Activated CD8-positive, alpha-beta memory T cell treated with anti-CD3 and anti-CD28 coated beads, Interleukin-2, amount 10 ng/mL, durations not matched to agents 7 days and 5 days (primary cell): ENCODE results near the gene ORAI3. TPM values are rescaled to one million over a fixed set of nuclear protein-coding genes. Genes with fewer than 3 reads are reported as not detected.
A peak's percentile ranks its signal among the peaks of the same experiment; 100 is the strongest.

ENCODE experiments used
- ATAC-seq: fragments of 150-1000 bp; cut with Tn5 transposase; one replicate; pipeline ENCODE4 v1.10.0; 2021; ENCODE audit warnings: moderate library complexity
- CTCF ChIA-PET: fragments of 350-600 bp; sonication (Branson Sonifier 250); formaldehyde crosslinking; loops from one replicate; lab custom pipeline; 2021; ENCODE audit warnings: antibody characterized with exemption; lab: Charles Lee
- DNase-seq: peaks from one replicate; pipeline ENCODE4 v3.0.0-alpha.2; 2020
- H3K27ac Mint-ChIP-seq: one replicate; pipeline ENCODE4 v1.8.0; 2021; ENCODE audit warnings: mild to moderate bottlenecking, mixed read lengths
- H3K27me3 Mint-ChIP-seq: one replicate; pipeline ENCODE4 v1.8.0; 2021; ENCODE audit warnings: mixed read lengths
- H3K36me3 Mint-ChIP-seq: one replicate; pipeline ENCODE4 v1.8.0; 2021; ENCODE audit warnings: mild to moderate bottlenecking, mixed read lengths
- H3K4me1 Mint-ChIP-seq: one replicate; pipeline ENCODE4 v1.8.0; 2021; ENCODE audit warnings: mixed read lengths
- H3K4me3 Mint-ChIP-seq: one replicate; pipeline ENCODE4 v1.8.0; 2021; ENCODE audit warnings: mild to moderate bottlenecking, moderate library complexity, mixed read lengths
- H3K9me3 Mint-ChIP-seq: one replicate; pipeline ENCODE4 v1.8.0; 2022; ENCODE audit warnings: low read depth, mixed read lengths
- total RNA-seq, 2 experiments: library from RNA; stranded (reverse); gene quantifications; one replicate each; pipeline ENCODE4 v1.2.3, GENCODE V29; 2021

Gene ORAI3
- total RNA-seq, 2 experiments from 2014 or later: 19.5 to 20.5 TPM

- no peak for DNase-seq
- H3K4me1 Mint-ChIP-seq: peaks cover 15% of the 10 kb centered on the region
- no peaks in the 10 kb centered on the region for H3K27me3 Mint-ChIP-seq
- no peak for ATAC-seq
- peak overlapping the region; percentile 32 for H3K4me3 Mint-ChIP-seq
- H3K27ac Mint-ChIP-seq: peak overlapping the region; percentile 54
- CTCF ChIA-PET: interaction anchor here (0.6 to 7.0 kb wide), 28 partner anchors 9 to 883 kb away, joined by 3 to 97 read pairs (median 4); partner anchors contain the start of genes KAT8, VKORC1, ZNF646 and ZNF668
- H3K9me3 Mint-ChIP-seq: no peaks in the 10 kb centered on the region
- peaks cover 4% of the 10 kb centered on the region for H3K36me3 Mint-ChIP-seq
These were observed 36.7 kb downstream of the ORAI3 start for GRCh38 chr16:30985401-30986128.

- no peaks in the 10 kb centered on the region for H3K9me3 Mint-ChIP-seq
- no peak overlapping the region for H3K4me3 Mint-ChIP-seq
- ATAC-seq (no peak), DNase-seq (no peak)
- no peaks in the 10 kb centered on the region for H3K27me3 Mint-ChIP-seq
- CTCF ChIA-PET: interaction anchor here (0.6 to 7.0 kb wide), 21 partner anchors 8 to 883 kb away, joined by 3 to 97 read pairs (median 4); partner anchors contain the start of genes KAT8, VKORC1, ZNF646 and ZNF668
- H3K27ac Mint-ChIP-seq: peak overlapping the region; percentile 35
- peaks cover 4% of the 10 kb centered on the region for H3K36me3 Mint-ChIP-seq
- H3K4me1 Mint-ChIP-seq: peaks cover 19% of the 10 kb centered on the region
These were observed 37.5 kb downstream of the ORAI3 start for GRCh38 chr16:30986129-30986991.

- Mint-ChIP-seq H3K9me3 (no peaks in the 10 kb centered on the region), H3K27ac (no peak overlapping the region), H3K4me1 (peaks cover 28% of the 10 kb centered on the region), H3K36me3 (peaks cover 4% of the 10 kb centered on the region), H3K4me3 (no peak overlapping the region), H3K27me3 (no peaks in the 10 kb centered on the region)
- CTCF ChIA-PET: interaction anchor here (1.0 to 7.0 kb wide), 2 partner anchors 110 to 155 kb away, joined by 3 to 97 read pairs; partner anchors contain the start of gene VKORC1
- DNase-seq (no peak), ATAC-seq (no peak)
These were observed 38.8 kb downstream of the ORAI3 start for GRCh38 chr16:30987581-30988190.

GRCh38 chr16:30989469-30990047 is 40.7 kb downstream of the ORAI3 start:
- CTCF ChIA-PET: no interaction called here
- ATAC-seq: no peak

GRCh38 chr16:30990105-30990504 is 41.2 kb downstream of the ORAI3 start:
- Mint-ChIP-seq H3K27me3 (no peaks in the 10 kb centered on the region), H3K4me3 (no peak overlapping the region), H3K27ac (no peak overlapping the region), H3K36me3 (peaks cover 1% of the 10 kb centered on the region), H3K4me1 (peaks cover 42% of the 10 kb centered on the region), H3K9me3 (no peaks in the 10 kb centered on the region)
- CTCF ChIA-PET: no interaction called here
- no peak for DNase-seq
- no peak for ATAC-seq

More at GRCh38 chr16:30989469-30990047, 40.7 kb downstream of the ORAI3 start:
- H3K27me3 Mint-ChIP-seq: no peaks in the 10 kb centered on the region
- H3K4me1 Mint-ChIP-seq: peaks cover 42% of the 10 kb centered on the region
- no peak overlapping the region for H3K27ac Mint-ChIP-seq
- no peak overlapping the region for H3K4me3 Mint-ChIP-seq
- DNase-seq: no peak
- no peaks in the 10 kb centered on the region for H3K9me3 Mint-ChIP-seq
- H3K36me3 Mint-ChIP-seq: peaks cover under 1% of the 10 kb centered on the region

- no peak for ATAC-seq
- Mint-ChIP-seq H3K4me3 (no peak overlapping the region), H3K36me3 (peaks cover 1% of the 10 kb centered on the region), H3K27ac (peak overlapping the region; percentile 62), H3K4me1 (peaks cover 39% of the 10 kb centered on the region), H3K9me3 (no peaks in the 10 kb centered on the region), H3K27me3 (no peaks in the 10 kb centered on the region)
- CTCF ChIA-PET: interaction anchor here (1.4 kb wide), 1 partner anchor 49 kb away, joined by 5 read pairs; no protein-coding TSS in a partner anchor
- no peak for DNase-seq
These were observed 42.2 kb downstream of the ORAI3 start for GRCh38 chr16:30991052-30991451.

GRCh38 chr16:30992276-30992780 is 43.5 kb downstream of the ORAI3 start:
- H3K36me3 Mint-ChIP-seq: peaks cover 1% of the 10 kb centered on the region
- H3K4me1 Mint-ChIP-seq: peaks cover 43% of the 10 kb centered on the region
- ATAC-seq: no peak
- H3K9me3 Mint-ChIP-seq: no peaks in the 10 kb centered on the region
- no peak overlapping the region for H3K4me3 Mint-ChIP-seq
- CTCF ChIA-PET: interaction anchor here (1.4 kb wide), 1 partner anchor 50 kb away, joined by 5 read pairs; no protein-coding TSS in a partner anchor
- no peak overlapping the region for H3K27ac Mint-ChIP-seq
- no peaks in the 10 kb centered on the region for H3K27me3 Mint-ChIP-seq
- DNase-seq: no peak

- H3K4me1 Mint-ChIP-seq: peaks cover 43% of the 10 kb centered on the region
- DNase-seq (no peak), ATAC-seq (no peak)
- H3K9me3 Mint-ChIP-seq: no peaks in the 10 kb centered on the region
- H3K27ac Mint-ChIP-seq: peak overlapping the region; percentile 74
- peaks cover 3% of the 10 kb centered on the region for H3K27me3 Mint-ChIP-seq
- CTCF ChIA-PET: interaction anchor here (2.1 to 3.4 kb wide), 2 partner anchors 9 to 75 kb away, joined by 4 to 28 read pairs; partner anchors contain the start of gene HSD3B7
- H3K36me3 Mint-ChIP-seq: peaks cover 1% of the 10 kb centered on the region
- H3K4me3 Mint-ChIP-seq: no peak overlapping the region
These were observed 44.3 kb downstream of the ORAI3 start for GRCh38 chr16:30992931-30993816.

- no peaks in the 10 kb centered on the region for H3K9me3 Mint-ChIP-seq
- H3K27ac Mint-ChIP-seq: peak overlapping the region; percentile 74
- peaks cover 1% of the 10 kb centered on the region for H3K36me3 Mint-ChIP-seq
- DNase-seq: no peak
- ATAC-seq: no peak
- peaks cover 43% of the 10 kb centered on the region for H3K4me1 Mint-ChIP-seq
- CTCF ChIA-PET: interaction anchor here (3.4 kb wide), 1 partner anchor 12 kb away, joined by 28 read pairs; the partner anchor contains the start of gene HSD3B7
- H3K4me3 Mint-ChIP-seq: peak overlapping the region; percentile 81
- H3K27me3 Mint-ChIP-seq: peaks cover 11% of the 10 kb centered on the region
These were observed 47.1 kb downstream of the ORAI3 start for GRCh38 chr16:30995927-30996323.

GRCh38 chr16:30996324-30996984 is 47.6 kb downstream of the ORAI3 start:
- Mint-ChIP-seq H3K27ac (peak overlapping the region; percentile 88), H3K36me3 (peaks cover 1% of the 10 kb centered on the region), H3K27me3 (peaks cover 11% of the 10 kb centered on the region), H3K4me3 (peak overlapping the region; percentile 81), H3K4me1 (peaks cover 38% of the 10 kb centered on the region), H3K9me3 (no peaks in the 10 kb centered on the region)
- ATAC-seq (no peak), DNase-seq (no peak)
- CTCF ChIA-PET: interaction anchor here (0.8 to 3.4 kb wide), 4 partner anchors 11 to 55 kb away, joined by 3 to 28 read pairs (median 6); partner anchors contain the start of gene HSD3B7
